NCI-H774 (cell line): ENCODE measurements around the gene PCDH9.
"Not testable (repeated sequence)": the region's sequence is repeated elsewhere in the genome, so short reads cannot be mapped to it uniquely, and the experiment has no call there.

ENCODE experiments used
- DNase-seq: peaks from one replicate; lab custom pipeline; 2025; lab: John Stamatoyannopoulos, UW

The PCDH9 gene

GRCh38 chr13:66339214-66339613 lies 890.9 kb downstream of the PCDH9 start:
- no peak for DNase-seq

- DNase-seq, result no peak
Observed at GRCh38 chr13:66338542-66338941, 891.6 kb downstream of the PCDH9 start.

DNA sequence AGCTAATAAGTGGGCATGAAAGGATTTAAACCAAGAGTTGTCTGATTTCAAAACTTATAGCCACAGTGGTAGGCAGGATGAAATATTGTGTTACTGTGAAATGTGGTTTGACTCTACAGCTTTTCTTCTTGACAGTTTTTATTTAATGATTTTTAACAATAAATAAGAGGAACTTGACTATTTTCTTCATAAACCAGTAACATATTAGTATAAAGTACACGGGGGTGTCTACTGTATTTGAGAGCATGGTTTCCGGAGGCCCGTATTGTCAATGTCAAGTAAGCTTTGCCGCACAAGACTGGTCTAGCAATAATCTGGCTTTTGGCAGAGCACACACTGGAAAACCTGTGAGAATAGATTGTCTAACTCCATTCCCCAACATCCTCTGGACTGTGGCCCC lies 894.5 kb downstream of the PCDH9 start:
- no peak for DNase-seq

GRCh38 chr13:66329988-66330451 lies 900.1 kb downstream of the PCDH9 start:
- DNase-seq, result no peak

- DNase-seq, result no peak
Observed at GRCh38 chr13:66328476-66328875, 901.7 kb downstream of the PCDH9 start.

DNA sequence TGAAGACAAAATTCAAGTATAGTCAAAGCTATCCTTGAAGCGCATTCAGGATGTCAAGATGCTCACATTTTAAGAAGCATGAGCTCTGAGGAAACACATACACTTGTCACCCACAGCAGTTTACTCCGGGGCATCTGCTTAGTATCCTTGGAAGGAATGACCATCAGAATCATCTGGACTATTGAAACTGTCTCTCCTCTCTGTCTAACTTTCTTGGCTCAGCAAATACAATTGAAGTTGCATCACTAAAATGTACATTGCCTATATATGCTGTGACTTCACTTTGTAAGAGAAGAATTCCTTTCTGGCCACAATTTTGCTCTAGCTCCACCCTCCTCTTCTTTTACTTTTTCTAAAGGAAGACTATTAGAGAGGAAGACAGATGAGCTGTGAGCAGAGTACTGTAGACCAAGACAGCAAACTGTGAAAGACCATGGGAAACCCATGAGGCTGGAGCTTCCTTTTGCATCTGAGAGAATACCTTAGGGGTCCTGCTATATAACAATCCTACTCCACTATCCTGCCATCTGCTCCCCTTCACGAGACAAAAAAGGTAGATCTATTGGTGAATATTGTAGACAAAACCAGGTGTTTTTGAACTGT lies 906.3 kb downstream of the PCDH9 start:
- DNase-seq, result no peak

DNA sequence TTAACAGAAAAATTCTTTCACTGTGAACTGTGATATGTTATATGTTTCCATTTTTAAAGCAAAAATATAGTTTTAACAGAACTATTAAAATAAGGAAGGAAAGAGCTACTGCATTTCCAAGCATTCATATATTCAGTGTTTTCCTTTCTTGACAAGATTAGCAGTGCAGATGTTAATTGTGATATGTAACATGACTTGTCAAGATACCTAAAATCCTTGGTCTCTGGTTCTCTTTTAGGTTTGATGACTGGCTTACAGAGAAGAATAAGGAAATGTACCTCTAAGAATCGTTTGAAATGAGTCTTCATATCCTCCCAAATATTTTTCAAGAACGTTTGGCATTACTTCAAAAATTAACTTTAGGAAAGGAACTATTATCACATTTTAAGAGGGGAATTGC lies 907.2 kb downstream of the PCDH9 start:
- no peak for DNase-seq

DNA sequence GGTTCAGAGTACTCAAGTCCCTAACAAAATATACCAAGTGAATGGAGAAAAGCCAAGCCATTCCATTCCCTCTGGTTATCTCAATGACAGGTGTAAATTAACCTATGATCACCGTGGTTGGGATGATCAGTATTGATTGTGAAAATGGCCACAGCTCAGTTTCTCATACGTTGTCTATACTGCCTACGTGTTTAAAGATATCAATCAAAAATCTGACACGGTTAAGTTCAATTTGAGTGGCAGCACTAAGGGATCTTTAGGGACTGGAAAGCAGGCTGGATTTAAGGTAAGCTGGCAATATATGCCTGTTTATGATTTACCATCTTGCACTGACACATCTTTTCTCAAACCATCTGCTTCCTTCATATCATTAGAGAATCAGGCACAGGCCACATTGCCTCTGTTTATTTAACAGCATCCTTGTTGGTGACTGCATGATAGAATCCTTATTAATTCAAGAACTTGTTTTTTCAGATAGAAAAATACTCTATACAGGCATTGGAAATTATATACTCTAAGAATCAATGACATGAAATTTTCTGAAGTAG lies 907.9 kb downstream of the PCDH9 start:
- no peak for DNase-seq

DNA sequence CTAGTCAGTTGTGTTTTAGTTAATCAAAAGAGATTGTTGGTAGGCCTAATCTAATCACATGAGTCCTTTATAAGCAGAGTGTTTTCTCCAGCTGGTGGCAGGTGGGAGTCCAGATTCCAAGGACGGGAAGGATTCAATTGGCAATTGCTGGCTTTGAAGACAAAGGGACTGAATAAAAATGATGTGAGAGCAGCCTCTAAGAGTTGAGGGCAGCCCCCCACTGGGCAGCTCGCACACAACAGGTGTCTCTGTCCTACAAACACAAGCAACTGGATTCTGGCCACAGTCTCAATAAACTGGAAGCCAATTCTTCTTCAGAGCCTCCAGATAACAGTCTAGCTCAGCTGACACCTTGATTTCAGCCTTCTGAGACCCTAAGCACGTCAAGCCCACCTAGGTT lies 915.2 kb downstream of the PCDH9 start:
- DNase-seq, result no peak

GRCh38 chr13:66313413-66313812 lies 916.7 kb downstream of the PCDH9 start:
- DNase-seq, result no peak

DNA sequence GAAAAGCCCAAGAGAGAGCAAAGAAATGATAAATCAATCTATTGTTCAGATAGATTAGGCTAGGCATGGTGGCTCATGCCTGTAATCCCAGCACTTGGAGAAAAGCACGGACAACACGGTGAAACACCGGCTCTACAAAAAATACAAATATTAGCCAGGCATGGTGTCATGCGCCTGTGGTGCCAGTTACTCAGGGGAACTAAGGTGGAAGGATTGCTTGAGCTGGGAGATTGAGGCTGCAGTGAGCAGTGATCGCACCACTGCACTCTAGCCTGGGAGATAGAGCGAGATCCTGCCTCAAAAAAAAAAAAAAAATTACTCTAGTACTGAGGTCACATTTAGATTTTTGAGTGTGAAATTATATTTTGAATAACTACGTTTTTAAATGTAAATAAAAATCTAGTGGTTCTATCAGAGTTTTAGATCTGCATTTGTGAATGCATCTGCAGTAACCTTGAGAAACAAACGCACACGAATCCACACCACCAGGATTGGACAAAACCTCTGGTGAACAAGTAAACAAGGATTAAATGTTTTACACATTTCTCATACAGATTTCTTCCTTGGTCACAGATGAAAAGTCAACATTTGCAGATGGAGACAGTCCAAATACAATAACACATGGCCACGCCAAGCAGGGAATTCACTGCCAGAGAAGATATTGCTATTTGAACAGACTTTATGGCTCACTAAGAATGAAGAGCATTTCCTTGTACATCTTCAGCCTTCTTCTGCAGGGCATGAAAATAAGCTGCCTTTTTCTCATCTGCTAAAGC lies 917.6 kb downstream of the PCDH9 start:
- peak; percentile 2 for DNase-seq

DNA sequence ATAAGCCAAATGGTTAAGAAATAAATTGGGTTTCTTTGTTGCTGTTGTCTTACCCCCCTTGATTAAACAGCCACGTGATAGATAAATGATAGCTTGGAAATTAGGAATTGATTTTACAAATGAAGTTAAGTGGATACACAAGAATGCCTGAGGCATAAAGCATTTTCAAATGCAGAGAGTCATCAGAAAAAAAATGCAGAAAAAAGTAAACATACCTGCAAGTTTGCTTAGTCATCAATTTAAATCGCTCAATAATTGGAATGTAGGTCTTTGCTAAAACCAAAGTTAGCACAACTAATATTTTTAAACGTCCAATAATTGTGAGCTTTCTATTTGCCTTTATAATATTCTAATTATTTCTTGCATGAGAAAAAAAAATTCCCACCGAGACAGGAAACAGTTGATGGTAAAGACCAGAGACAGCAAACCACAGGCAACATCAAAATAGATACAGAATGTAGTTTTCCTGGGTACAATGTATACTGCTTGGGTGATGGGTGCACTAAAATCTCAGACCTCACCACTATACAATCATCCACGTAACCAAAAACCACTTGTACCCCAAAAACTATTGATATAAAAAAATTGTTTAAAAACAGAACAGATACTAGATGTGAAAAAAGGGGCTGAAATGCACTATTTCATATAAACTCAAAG lies 924.0 kb downstream of the PCDH9 start:
- no peak for DNase-seq

GRCh38 chr13:66301482-66301881 lies 928.7 kb downstream of the PCDH9 start:
- DNase-seq, result no peak

- no peak for DNase-seq
Observed at GRCh38 chr13:66301006-66301405, 929.1 kb downstream of the PCDH9 start.

DNA sequence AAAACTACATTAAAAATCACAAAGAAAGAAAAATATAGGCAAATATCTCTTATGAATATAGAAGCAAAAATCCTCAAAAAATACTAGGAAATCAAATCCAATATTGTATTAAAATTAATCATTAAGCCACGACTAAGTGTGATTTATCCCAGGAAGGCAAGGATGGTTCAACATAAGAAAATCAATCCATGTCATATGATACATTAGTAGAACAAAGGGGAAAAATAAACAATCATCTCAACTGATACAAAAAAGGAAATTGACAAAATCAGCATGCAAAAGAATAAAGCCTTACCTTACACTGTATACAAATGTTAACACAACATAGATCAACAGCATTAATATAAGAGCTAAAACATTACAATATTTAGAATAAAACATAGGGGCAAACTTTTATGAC lies 933.3 kb downstream of the PCDH9 start:
- DNase-seq, result no peak

GRCh38 chr13:66296328-66296727 lies 933.8 kb downstream of the PCDH9 start:
- no peak for DNase-seq

GRCh38 chr13:66286806-66287205 lies 943.3 kb downstream of the PCDH9 start:
- DNase-seq, result not testable (repeated sequence)

- no peak for DNase-seq
Observed at GRCh38 chr13:66275416-66275815, 954.7 kb downstream of the PCDH9 start.

DNA sequence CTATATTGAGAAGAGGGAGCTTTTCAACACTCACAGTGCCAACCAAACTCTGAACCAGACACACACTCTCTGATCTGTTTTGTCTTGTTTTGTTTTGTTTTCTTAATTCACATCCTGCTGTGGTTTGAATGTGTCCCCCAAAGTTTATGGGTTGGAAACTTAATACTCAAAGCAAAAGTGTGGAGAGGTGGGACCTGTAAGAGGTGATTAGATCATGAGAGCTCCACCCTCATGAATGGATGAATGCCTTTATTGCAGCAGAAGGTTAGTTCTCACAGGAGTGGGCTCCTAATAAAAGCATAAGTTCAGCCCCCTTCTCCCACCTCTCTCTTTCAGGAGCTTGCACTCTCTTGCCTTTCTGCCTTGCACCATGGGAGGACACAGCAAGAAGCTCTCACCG lies 957.1 kb downstream of the PCDH9 start:
- DNase-seq, result no peak

- DNase-seq, result no peak
Observed at GRCh38 chr13:66266761-66267160, 963.4 kb downstream of the PCDH9 start.

DNA sequence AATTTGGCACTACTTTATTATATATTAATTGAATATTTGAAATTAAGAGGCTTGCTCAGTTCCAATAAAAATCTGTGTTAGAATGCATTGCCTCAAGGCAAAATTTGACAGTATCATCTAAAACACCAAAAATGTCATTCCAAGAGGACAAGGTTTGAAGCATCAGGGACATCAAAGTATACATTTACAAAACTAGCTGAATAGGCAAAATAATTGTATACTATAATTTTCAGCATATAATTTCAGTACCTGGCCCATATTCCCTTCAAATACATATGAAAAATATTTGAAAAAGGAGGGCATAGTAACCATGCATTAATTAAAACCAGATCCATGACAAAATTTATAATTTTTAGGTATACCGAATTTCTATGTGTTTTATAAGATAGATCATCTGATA lies 963.8 kb downstream of the PCDH9 start:
- no peak for DNase-seq

DNA sequence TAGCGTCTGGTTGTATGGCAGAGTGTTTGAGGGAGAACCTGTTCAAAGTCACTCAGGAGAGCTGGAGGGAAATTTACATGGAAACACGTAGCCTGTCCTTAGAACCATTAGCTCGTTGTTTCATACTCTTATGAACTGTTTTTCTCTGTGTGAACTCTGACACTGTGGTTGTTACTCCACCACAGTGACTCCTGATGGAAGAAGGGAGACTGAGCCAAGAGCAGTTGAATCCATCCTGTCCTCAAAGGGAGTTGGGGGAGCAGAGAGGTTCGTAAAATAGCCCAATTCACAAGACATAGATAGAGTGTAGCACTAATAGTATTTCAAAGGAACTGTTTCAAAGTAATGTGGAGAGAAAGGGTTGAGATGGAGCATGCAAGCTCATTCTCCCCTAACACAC lies 964.8 kb downstream of the PCDH9 start:
- no peak for DNase-seq

DNA sequence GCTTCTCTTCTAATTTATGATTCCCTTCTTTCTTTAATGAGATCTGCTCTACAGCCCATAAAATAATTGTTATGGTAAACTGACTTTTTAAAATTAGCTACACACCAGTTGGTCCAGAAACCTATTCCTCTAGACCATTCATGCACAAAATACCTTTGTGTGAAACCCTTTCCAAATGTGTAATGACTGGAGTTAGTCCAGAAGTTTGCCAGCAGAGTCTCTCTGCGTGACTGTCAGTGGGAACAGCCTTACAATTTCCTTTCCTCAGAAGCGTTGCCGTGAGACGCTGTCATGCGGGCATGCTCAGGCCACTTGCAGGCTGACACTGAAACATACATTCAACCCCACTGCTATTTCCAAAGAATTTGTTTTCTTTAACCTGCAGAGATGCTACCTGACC lies 965.2 kb downstream of the PCDH9 start:
- DNase-seq, result no peak
